Caco-2 (cell line): Measurements from ENCODE around the gene LRFN4. TPM values are rescaled to one million over a fixed set of nuclear protein-coding genes. Genes with fewer than 3 reads are reported as not detected.

Source experiments
- BruUV-seq: library from RNA; stranded (reverse); fragments of 400-500 nt; replicated peaks from 2 replicates; lab custom pipeline; 2021; lab: Mats Ljungman, UMichigan
- CTCF ChIA-PET: fragments of 300-600 bp; sonication (Branson Sonifier 250); formaldehyde crosslinking; loops from one replicate; lab custom pipeline; 2022; ENCODE audit warnings: antibody characterized with exemption; lab: Charles Lee
- POLR2A ChIA-PET: fragments of 300-600 bp; sonication (Branson Sonifier 250); formaldehyde crosslinking; loops from one replicate; lab custom pipeline; 2022; ENCODE audit warnings: antibody characterized with exemption; lab: Charles Lee
- DNase-seq, 2 experiments: peaks; one replicate each; pipeline versions ENCODE4 v3.0.0 to v3.0.0-alpha.2; 2020 to 2022
- H3K27me3 ChIP-seq: replicated peaks from 2 replicates; pipeline ENCODE4 v1.6.0; 2011; ENCODE audit warnings: low read length; ENCODE audit not compliant: control insufficient read depth, insufficient read depth
- H3K36me3 ChIP-seq: 2 replicates; pipeline ENCODE4 v1.5.1; 2011; ENCODE audit warnings: low read length; ENCODE audit not compliant: control insufficient read depth, insufficient read depth
- H3K4me1 ChIP-seq: fragments of 250-450 bp; sonication (Bioruptor Pico); 2 replicates; pipeline ENCODE4 v1.5.1; 2020; ENCODE audit warnings: mild to moderate bottlenecking
- H3K4me3 ChIP-seq: 2 replicates; pipeline ENCODE4 v1.5.1; 2011; ENCODE audit warnings: low read depth, mild to moderate bottlenecking, control low read depth, low read length
- H3K9me3 ChIP-seq: fragments of 250-450 bp; sonication (Bioruptor Pico); 2 replicates; pipeline ENCODE4 v1.5.1; 2020; ENCODE audit warnings: mild to moderate bottlenecking, moderate library complexity
- H3K27ac Mint-ChIP-seq: one replicate; pipeline ENCODE4 v1.8.0; 2022; ENCODE audit warnings: mixed read lengths; ENCODE audit not compliant: unreplicated experiment
- H3K27me3 Mint-ChIP-seq: one replicate; pipeline ENCODE4 v1.8.0; 2022; ENCODE audit warnings: mixed read lengths; ENCODE audit not compliant: insufficient read depth, unreplicated experiment
- H3K36me3 Mint-ChIP-seq: one replicate; pipeline ENCODE4 v1.8.0; 2022; ENCODE audit warnings: mild to moderate bottlenecking, mixed read lengths; ENCODE audit not compliant: insufficient read depth, unreplicated experiment
- H3K4me1 Mint-ChIP-seq: one replicate; pipeline ENCODE4 v1.8.0; 2022; ENCODE audit warnings: low read depth, mixed read lengths; ENCODE audit not compliant: unreplicated experiment
- H3K4me3 Mint-ChIP-seq: one replicate; pipeline ENCODE4 v1.8.0; 2022; ENCODE audit warnings: mild to moderate bottlenecking, moderate library complexity, mixed read lengths; ENCODE audit not compliant: unreplicated experiment
- H3K9me3 Mint-ChIP-seq: one replicate; pipeline ENCODE4 v1.8.0; 2022; ENCODE audit warnings: mixed read lengths; ENCODE audit not compliant: unreplicated experiment
- CTCF ChIP-seq, 2 experiments: fragments of 200-600 bp in 1 of 2; IDR thresholded peaks; 1 replicate in 1 of 2; 2 replicates in 1 of 2; pipeline versions ENCODE4 v1.5.1 to v1.8.0; 2011 to 2022; ENCODE audit warnings: antibody characterized with exemption in 1 of 2, control low read depth in 1 of 2, inconsistent platforms in 1 of 2, low read depth in 1 of 2, low read length in 1 of 2, mild to moderate bottlenecking in 1 of 2, moderate library complexity in 1 of 2; ENCODE audit not compliant: insufficient read depth in 1 of 2, severe bottlenecking in 1 of 2, unreplicated experiment in 1 of 2
- intact Hi-C: fragments of 100-400 bp; cut with micrococcal nuclease; formaldehyde crosslinking; loops from one replicate; pipeline ENCODE4 v1.10.0; 2022; ENCODE audit not compliant: unreplicated experiment
- total RNA-seq: library from RNA; stranded (reverse); gene quantifications from 2 replicates; pipeline ENCODE4 v1.2.3, GENCODE V29; 2022

LRFN4 gene
- total RNA-seq, 1 experiment from 2014 or later: 14.1 TPM

- Mint-ChIP-seq H3K27me3 (no peaks in the 10 kb centered on the region), H3K4me1 (peaks cover 7% of the 10 kb centered on the region), H3K27ac (no peak overlapping the region), H3K36me3 (no peaks in the 10 kb centered on the region), H3K4me3 (no peak overlapping the region), H3K9me3 (no peaks in the 10 kb centered on the region)
- BruUV-seq: no TSS peak
- Histone ChIP-seq H3K27me3 (no peaks in the 10 kb centered on the region), H3K36me3 (no peaks in the 10 kb centered on the region), H3K4me1 (peaks cover 13% of the 10 kb centered on the region), H3K4me3 (no peak overlapping the region), H3K9me3 (no peaks in the 10 kb centered on the region)
- no peak for DNase-seq
- intact Hi-C loops: no loop called here
- POLR2A ChIA-PET: no interaction called here
- CTCF ChIA-PET: no interaction called here
- TF ChIP-seq CTCF (IDR thresholded peaks at IDR 0.05; ENCODE audit: insufficient read depth in 1 of 2, low read depth in 1 of 2, low read length in 1 of 2, severe bottlenecking in 1 of 2, unreplicated experiment in 1 of 2): no peak
Observed at GRCh38 chr11:66902486-66903177, 45.8 kb downstream of the LRFN4 start.

GRCh38 chr11:66904055-66904454 is 47.2 kb downstream of the LRFN4 start:
- Mint-ChIP-seq H3K9me3 (no peaks in the 10 kb centered on the region), H3K4me1 (peaks cover 7% of the 10 kb centered on the region), H3K27me3 (no peaks in the 10 kb centered on the region), H3K36me3 (no peaks in the 10 kb centered on the region), H3K27ac (peak overlapping the region; percentile 38), H3K4me3 (no peak overlapping the region)
- Histone ChIP-seq H3K9me3 (no peaks in the 10 kb centered on the region), H3K27me3 (no peaks in the 10 kb centered on the region), H3K4me3 (no peak overlapping the region), H3K4me1 (peaks cover 13% of the 10 kb centered on the region), H3K36me3 (no peaks in the 10 kb centered on the region)
- no TSS peak for BruUV-seq
- CTCF ChIA-PET: no interaction called here
- intact Hi-C loops: no loop called here
- DNase-seq: peak; percentile 60 to 83
- no peak for TF ChIP-seq CTCF (IDR thresholded peaks at IDR 0.05; ENCODE audit: insufficient read depth in 1 of 2, low read depth in 1 of 2, low read length in 1 of 2, severe bottlenecking in 1 of 2, unreplicated experiment in 1 of 2)
- POLR2A ChIA-PET: interaction anchor here (0.7 kb wide), 1 partner anchor 39 kb away, joined by 8 read pairs; no protein-coding TSS in a partner anchor

DNA sequence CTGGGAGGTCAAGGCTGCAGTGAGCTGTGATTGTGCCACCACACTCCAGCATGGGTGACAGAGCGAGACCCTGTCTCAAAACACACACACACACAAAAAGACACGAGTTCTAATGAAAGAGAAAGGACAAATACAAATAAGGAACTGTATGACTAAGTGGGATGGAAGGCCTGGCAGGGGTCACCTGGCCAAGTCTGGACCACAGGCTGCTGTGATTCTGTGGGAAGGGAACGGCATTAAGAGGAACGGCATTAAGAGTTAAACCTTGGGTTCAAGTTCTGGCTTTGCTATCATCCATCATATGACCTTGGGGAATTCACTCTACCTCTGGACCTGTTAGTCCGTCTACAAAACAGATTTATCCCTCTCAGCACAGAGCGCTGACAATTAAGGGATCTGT is 47.7 kb downstream of the LRFN4 start:
- Histone ChIP-seq H3K36me3 (no peaks in the 10 kb centered on the region), H3K4me3 (no peak overlapping the region), H3K9me3 (no peaks in the 10 kb centered on the region), H3K4me1 (peaks cover 13% of the 10 kb centered on the region), H3K27me3 (no peaks in the 10 kb centered on the region)
- no TSS peak for BruUV-seq
- H3K27me3 Mint-ChIP-seq: no peaks in the 10 kb centered on the region
- no peaks in the 10 kb centered on the region for H3K36me3 Mint-ChIP-seq
- H3K27ac Mint-ChIP-seq: peak overlapping the region; percentile 38
- no peak for TF ChIP-seq CTCF (IDR thresholded peaks at IDR 0.05; ENCODE audit: insufficient read depth in 1 of 2, low read depth in 1 of 2, low read length in 1 of 2, severe bottlenecking in 1 of 2, unreplicated experiment in 1 of 2)
- ChIA-PET CTCF (no interaction called here), POLR2A (interaction anchor here (0.7 kb wide), 1 partner anchor 40 kb away, joined by 8 read pairs; no protein-coding TSS in a partner anchor)
- DNase-seq: no peak
- H3K4me3 Mint-ChIP-seq: no peak overlapping the region
- H3K4me1 Mint-ChIP-seq: peaks cover 7% of the 10 kb centered on the region
- intact Hi-C loops: no loop called here
- H3K9me3 Mint-ChIP-seq: no peaks in the 10 kb centered on the region
